Measurements from ENCODE around the gene CTDNEP1.

DNA sequence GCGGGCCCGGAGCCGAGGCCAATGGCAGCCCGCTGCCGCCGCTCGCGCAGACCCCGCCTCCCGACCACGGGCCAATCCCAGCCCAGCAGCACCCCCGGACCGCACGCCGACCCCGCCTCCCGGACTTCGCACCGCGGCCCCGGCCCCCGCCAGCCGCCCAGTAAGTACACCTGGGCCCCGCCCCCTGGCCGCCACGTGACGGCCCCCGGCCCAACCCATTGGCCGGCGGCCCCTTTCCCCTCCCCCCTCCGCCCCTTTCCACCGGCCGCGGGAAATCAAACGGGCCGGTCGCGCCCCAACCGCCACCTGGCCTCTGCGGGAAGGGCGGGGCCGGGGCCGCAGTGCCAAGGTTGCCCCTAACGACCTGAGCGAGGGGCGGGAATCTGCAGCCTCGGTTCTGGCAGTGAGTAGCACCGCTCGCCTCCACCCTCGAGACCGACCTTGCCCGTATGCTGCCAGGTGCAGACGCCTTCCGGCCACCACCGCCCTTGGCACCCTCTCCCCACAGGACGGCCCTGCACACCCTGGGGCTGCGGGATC is 43.1 kb upstream of the CTDNEP1 start, which contains the start of gene YBX2:
- TF ChIP-seq, protein P1, sequence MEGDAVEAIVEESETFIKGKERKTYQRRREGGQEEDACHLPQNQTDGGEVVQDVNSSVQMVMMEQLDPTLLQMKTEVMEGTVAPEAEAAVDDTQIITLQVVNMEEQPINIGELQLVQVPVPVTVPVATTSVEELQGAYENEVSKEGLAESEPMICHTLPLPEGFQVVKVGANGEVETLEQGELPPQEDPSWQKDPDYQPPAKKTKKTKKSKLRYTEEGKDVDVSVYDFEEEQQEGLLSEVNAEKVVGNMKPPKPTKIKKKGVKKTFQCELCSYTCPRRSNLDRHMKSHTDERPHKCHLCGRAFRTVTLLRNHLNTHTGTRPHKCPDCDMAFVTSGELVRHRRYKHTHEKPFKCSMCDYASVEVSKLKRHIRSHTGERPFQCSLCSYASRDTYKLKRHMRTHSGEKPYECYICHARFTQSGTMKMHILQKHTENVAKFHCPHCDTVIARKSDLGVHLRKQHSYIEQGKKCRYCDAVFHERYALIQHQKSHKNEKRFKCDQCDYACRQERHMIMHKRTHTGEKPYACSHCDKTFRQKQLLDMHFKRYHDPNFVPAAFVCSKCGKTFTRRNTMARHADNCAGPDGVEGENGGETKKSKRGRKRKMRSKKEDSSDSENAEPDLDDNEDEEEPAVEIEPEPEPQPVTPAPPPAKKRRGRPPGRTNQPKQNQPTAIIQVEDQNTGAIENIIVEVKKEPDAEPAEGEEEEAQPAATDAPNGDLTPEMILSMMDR (conservative IDR thresholded peaks at IDR 0.05; ENCODE audit: low read length), result no peak
- TF ChIP-seq EZH2phosphoT487 (IDR thresholded peaks at IDR 0.05; ENCODE audit: borderline replicate concordance), result no peak

All from Loucy (cell line).